GM23338 (cell line): ENCODE data around the gene C15orf62.

Experiments used
- CREB1 ChIP-seq: fragments of 250-450 bp; sonication (Bioruptor Pico); IDR thresholded peaks from 2 replicates; pipeline ENCODE4 v1.5.0; 2020; ENCODE audit warnings: low read depth, mild to moderate bottlenecking, moderate library complexity
- EZH2 ChIP-seq: fragments of 200-600 bp; sonication (generic); IDR thresholded peaks from one replicate; pipeline ENCODE4 v1.8.0; 2017; ENCODE audit warnings: antibody characterized with exemption, mild to moderate bottlenecking, low read depth; ENCODE audit not compliant: unreplicated experiment
- EZH2phosphoT487 ChIP-seq: fragments of 200-600 bp; sonication (generic); IDR thresholded peaks from one replicate; pipeline ENCODE4 v1.8.1; 2018; ENCODE audit warnings: antibody characterized with exemption; ENCODE audit not compliant: unreplicated experiment
- JUNB ChIP-seq: IDR thresholded peaks from one replicate; pipeline ENCODE4 v1.6.1; 2016; ENCODE audit warnings: antibody characterized with exemption; ENCODE audit not compliant: unreplicated experiment
- NANOG ChIP-seq: IDR thresholded peaks from 2 replicates; pipeline ENCODE4 v1.6.1; 2016; ENCODE audit warnings: antibody characterized with exemption, borderline replicate concordance
- POLR2AphosphoS5 ChIP-seq: IDR thresholded peaks from 2 replicates; pipeline ENCODE4 v1.6.1; 2016; ENCODE audit warnings: antibody characterized with exemption, low read depth
- ZNF114 ChIP-seq: fragments of 250-450 bp; sonication (Bioruptor Pico); IDR thresholded peaks from 2 replicates; pipeline ENCODE4 v1.5.0; 2020; ENCODE audit warnings: mild to moderate bottlenecking, moderate library complexity
- ZNF331 ChIP-seq: fragments of 250-450 bp; sonication (Bioruptor Pico); IDR thresholded peaks from 2 replicates; pipeline ENCODE4 v1.5.0; 2020; ENCODE audit warnings: low read depth, mild to moderate bottlenecking, moderate library complexity
- TF ChIP-seq, protein P1 (sequence below), 2 experiments: fragments of 200-600 bp in 1 of 2; sonication (generic) in 1 of 2; conservative IDR thresholded peaks; 2 replicates each; pipeline versions ENCODE4 v1.5.1 to v1.6.1; 2016 to 2017; ENCODE audit warnings: antibody characterized with exemption in 2 of 2, low read depth in 2 of 2, mild to moderate bottlenecking in 2 of 2, moderate library complexity in 1 of 2
- TF ChIP-seq, protein P2 (sequence below): IDR thresholded peaks from one replicate; pipeline ENCODE4 v1.6.1; 2018; ENCODE audit warnings: antibody characterized with exemption; ENCODE audit not compliant: unreplicated experiment
- TF ChIP-seq, protein P3 (sequence below): IDR thresholded peaks from 2 replicates; pipeline ENCODE4 v1.6.1; 2016; ENCODE audit warnings: antibody characterized with exemption

DNA sequence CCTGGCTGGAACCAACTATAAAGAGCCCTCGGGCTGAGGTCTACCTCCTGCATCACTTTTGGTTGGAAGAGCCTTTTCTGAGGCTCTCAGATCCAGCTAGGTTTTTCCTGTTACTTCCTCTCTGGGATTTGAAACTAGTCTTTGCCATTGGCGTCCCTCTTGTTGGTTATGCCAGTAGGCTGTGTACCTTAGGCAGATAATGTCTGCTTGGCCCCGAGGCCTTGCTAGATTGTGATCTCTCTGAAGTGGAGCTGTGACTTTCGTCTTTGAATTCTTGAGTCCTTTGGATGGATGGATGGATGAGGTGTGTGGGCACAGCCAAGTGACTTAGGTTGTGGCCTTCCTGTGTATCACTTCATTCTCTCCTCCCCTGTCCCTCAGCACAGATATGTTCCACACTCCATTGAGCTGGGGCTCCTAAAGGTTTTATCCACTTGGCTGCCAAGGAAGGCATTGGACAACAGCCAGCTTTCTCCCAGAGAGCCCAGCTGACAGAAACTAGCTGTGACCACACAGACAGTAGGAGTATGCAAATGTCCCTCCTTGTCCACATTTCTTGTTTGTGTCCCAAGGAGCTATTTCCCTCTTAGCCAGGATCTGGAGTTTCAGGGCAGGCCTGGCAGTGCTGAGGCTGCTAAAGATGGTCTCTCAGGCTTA lies 45.4 kb downstream of the C15orf62 start:
- TF ChIP-seq EZH2 (no peak), POLR2AphosphoS5 (no peak), ZNF331 (CRISPR knock-in tag) (no peak), EZH2phosphoT487 (no peak), CREB1 (no peak), JUNB (no peak), ZNF114 (CRISPR knock-in tag) (no peak), NANOG (no peak)
- TF ChIP-seq, protein P1, sequence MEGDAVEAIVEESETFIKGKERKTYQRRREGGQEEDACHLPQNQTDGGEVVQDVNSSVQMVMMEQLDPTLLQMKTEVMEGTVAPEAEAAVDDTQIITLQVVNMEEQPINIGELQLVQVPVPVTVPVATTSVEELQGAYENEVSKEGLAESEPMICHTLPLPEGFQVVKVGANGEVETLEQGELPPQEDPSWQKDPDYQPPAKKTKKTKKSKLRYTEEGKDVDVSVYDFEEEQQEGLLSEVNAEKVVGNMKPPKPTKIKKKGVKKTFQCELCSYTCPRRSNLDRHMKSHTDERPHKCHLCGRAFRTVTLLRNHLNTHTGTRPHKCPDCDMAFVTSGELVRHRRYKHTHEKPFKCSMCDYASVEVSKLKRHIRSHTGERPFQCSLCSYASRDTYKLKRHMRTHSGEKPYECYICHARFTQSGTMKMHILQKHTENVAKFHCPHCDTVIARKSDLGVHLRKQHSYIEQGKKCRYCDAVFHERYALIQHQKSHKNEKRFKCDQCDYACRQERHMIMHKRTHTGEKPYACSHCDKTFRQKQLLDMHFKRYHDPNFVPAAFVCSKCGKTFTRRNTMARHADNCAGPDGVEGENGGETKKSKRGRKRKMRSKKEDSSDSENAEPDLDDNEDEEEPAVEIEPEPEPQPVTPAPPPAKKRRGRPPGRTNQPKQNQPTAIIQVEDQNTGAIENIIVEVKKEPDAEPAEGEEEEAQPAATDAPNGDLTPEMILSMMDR (conservative IDR thresholded peaks at IDR 0.05; ENCODE audit: low read depth in 2 of 2) = no peak
- TF ChIP-seq, protein P2, sequence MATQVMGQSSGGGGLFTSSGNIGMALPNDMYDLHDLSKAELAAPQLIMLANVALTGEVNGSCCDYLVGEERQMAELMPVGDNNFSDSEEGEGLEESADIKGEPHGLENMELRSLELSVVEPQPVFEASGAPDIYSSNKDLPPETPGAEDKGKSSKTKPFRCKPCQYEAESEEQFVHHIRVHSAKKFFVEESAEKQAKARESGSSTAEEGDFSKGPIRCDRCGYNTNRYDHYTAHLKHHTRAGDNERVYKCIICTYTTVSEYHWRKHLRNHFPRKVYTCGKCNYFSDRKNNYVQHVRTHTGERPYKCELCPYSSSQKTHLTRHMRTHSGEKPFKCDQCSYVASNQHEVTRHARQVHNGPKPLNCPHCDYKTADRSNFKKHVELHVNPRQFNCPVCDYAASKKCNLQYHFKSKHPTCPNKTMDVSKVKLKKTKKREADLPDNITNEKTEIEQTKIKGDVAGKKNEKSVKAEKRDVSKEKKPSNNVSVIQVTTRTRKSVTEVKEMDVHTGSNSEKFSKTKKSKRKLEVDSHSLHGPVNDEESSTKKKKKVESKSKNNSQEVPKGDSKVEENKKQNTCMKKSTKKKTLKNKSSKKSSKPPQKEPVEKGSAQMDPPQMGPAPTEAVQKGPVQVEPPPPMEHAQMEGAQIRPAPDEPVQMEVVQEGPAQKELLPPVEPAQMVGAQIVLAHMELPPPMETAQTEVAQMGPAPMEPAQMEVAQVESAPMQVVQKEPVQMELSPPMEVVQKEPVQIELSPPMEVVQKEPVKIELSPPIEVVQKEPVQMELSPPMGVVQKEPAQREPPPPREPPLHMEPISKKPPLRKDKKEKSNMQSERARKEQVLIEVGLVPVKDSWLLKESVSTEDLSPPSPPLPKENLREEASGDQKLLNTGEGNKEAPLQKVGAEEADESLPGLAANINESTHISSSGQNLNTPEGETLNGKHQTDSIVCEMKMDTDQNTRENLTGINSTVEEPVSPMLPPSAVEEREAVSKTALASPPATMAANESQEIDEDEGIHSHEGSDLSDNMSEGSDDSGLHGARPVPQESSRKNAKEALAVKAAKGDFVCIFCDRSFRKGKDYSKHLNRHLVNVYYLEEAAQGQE = no peak
- TF ChIP-seq, protein P3, sequence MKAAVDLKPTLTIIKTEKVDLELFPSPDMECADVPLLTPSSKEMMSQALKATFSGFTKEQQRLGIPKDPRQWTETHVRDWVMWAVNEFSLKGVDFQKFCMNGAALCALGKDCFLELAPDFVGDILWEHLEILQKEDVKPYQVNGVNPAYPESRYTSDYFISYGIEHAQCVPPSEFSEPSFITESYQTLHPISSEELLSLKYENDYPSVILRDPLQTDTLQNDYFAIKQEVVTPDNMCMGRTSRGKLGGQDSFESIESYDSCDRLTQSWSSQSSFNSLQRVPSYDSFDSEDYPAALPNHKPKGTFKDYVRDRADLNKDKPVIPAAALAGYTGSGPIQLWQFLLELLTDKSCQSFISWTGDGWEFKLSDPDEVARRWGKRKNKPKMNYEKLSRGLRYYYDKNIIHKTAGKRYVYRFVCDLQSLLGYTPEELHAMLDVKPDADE = no peak
